Measurements from ENCODE around the gene MACROD2.

- TF ChIP-seq CTCF (conservative IDR thresholded peaks at IDR 0.05 in 1 of 2, IDR thresholded peaks at IDR 0.05 in 1 of 2; ENCODE audit: extremely low read depth in 1 of 2, insufficient read depth in 1 of 2, low read depth in 1 of 2, low read length in 2 of 2), result no peak
- TF ChIP-seq EZH2 (IDR thresholded peaks at IDR 0.05; ENCODE audit: borderline replicate concordance, low read length), result no peak
Observed at GRCh38 chr20:15807271-15807670, 1812.0 kb downstream of the MACROD2 start.

Data from mammary epithelial cell (primary cell).